Measurements from ENCODE around the gene SHLD2. TPM values are rescaled to one million over a fixed set of nuclear protein-coding genes. Genes with fewer than 3 reads are reported as not detected.
"Not testable (repeated sequence)": the region's sequence is repeated elsewhere in the genome, so short reads cannot be mapped to it uniquely, and the experiment has no call there.

SHLD2 gene
- total RNA-seq, 1 experiment from 2014 or later: 46.2 TPM

DNA sequence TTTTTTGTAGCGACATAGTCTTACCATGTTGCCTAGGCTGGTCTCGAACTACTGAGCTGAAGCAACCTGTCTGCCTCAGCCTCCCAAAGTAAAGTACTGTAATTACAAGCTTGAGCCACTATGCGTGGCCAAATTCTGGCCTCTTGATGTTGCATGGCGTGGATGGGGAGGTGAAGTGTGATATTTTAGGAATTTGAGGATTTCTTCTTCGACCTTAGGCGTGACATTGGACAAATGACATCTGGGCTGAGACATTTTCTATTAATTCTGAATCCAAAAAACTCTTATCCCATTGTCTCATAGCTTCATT is 48.1 kb downstream of the SHLD2 start:
- not testable (repeated sequence) for DNase-seq (ENCODE audit: low read depth in 1 of 2, low spot score in 2 of 2)

DNA sequence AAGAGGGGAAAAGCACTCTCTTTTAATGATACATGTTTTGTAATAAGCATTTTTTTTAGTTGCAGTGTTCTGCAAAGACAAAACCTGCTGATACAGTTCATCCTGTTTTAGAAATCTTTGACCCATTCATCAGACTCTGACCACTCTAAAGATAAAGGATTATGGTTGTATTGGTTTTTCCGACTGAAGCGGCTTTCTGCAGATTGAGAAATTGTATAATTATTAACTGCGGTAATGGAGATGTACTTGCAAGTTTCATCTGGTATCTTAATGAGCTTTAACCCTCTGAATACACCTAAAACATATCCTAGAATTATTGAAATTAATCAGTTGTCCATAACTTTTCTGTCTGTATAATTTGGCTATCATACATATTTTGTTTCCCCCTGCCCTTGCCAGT is 50.6 kb downstream of the SHLD2 start:
- DNase-seq (ENCODE audit: low read depth in 1 of 2, low spot score in 2 of 2); H3K27ac ChIP-seq; H3K9me3 ChIP-seq (replicated peaks); H3K27me3 ChIP-seq (replicated peaks); H3K4me3 ChIP-seq; H3K36me3 ChIP-seq; H3K4me1 ChIP-seq (replicated peaks): not testable (repeated sequence)

More for the DNA sequence above, 48.1 kb downstream of the SHLD2 start:
- H3K4me3 ChIP-seq; H3K9me3 ChIP-seq (replicated peaks); H3K36me3 ChIP-seq; H3K27ac ChIP-seq; H3K4me1 ChIP-seq (replicated peaks); H3K27me3 ChIP-seq (replicated peaks): not testable (repeated sequence)

DNA sequence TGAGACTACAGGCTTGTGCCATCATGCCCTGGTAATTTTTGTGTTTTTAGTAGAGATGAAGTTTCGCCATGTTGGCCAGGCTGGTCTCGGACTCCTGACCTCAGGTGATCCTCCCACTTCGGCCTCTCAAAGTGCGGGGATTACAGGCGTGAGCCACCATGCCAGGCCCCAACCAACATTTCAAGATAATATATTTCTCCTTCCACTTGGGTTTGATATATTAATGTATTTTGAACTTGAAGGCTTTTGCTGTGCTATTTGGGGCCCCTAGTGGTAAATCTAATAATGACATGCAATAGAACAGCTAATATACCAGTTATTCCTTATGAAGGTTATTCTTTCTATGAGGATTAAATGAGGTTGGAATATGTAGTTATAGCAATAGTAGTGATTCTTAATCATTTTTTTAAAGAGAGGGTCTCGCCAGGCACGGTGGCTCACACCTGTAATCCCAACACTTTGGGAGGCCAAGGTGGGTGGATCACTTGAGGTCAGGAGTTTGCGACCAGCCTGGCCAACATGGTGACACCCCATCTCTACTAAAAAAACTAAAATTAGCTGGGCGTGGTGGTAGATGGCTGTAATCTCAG is 54.1 kb downstream of the SHLD2 start:
- H3K4me3 ChIP-seq; H3K4me1 ChIP-seq (replicated peaks); H3K36me3 ChIP-seq; H3K27ac ChIP-seq; H3K9me3 ChIP-seq (replicated peaks); H3K27me3 ChIP-seq (replicated peaks); DNase-seq (ENCODE audit: low read depth in 1 of 2, low spot score in 2 of 2): not testable (repeated sequence)

DNA sequence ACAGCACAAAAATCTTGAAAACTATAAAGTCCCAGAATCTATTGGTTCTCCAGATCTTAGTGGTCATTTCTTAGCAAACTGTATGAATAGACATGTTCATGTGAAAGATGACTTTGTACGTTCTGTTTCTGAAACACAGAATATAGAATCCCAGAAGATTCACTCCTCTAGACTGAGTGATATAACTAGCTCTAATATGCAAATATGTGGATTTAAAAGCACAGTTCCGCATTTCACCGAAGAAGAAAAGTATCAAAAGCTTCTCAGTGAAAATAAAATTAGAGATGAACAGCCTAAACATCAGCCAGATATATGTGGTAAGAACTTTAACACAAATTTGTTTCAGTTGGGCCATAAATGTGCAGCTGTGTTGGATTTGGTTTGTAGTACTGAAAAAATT is 56.5 kb downstream of the SHLD2 start:
- not testable (repeated sequence) for H3K27ac ChIP-seq; H3K4me1 ChIP-seq (replicated peaks); H3K27me3 ChIP-seq (replicated peaks); H3K9me3 ChIP-seq (replicated peaks); H3K4me3 ChIP-seq; DNase-seq (ENCODE audit: low read depth in 1 of 2, low spot score in 2 of 2); H3K36me3 ChIP-seq

DNA sequence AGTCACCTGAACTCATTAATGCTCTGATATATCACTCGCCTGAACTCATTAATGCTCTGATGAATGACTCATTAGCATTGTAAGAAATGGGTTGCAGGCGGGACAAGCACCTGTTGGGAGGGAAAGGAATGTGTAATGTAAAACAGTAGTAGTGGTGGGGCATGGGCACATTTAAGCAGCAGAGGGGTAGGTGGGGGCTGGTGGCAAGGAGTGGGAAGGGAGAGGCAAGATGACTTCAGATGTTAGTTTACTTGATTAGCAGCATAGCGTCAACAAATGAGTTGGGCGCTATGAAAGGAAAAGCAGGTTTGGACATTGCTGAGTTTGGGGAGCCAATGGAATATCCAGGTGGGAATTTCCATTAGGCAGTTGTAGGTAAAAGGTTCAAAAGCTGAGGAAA is 61.8 kb downstream of the SHLD2 start:
- H3K27ac ChIP-seq; H3K4me1 ChIP-seq (replicated peaks); H3K4me3 ChIP-seq; H3K9me3 ChIP-seq (replicated peaks); H3K36me3 ChIP-seq; DNase-seq (ENCODE audit: low read depth in 1 of 2, low spot score in 2 of 2); H3K27me3 ChIP-seq (replicated peaks): not testable (repeated sequence)

DNA sequence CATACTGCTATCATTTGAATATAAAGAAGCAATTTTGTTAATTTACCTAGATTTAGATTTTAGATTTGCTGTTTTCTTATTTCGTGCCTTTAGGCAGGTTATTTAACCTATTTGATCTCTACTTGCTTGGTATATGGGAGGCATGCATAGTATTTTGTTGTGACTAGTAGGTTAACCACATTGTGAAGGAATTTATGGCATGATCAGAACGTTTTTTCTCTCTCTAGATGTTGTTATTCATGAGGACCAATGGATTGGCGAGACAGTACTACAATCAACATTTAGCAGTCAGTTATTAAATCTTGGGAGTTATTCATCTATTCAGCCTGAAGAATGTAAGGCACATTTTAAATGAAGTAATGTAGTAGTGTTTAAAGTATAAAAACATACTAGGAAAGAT is 62.8 kb downstream of the SHLD2 start:
- not testable (repeated sequence) for H3K27me3 ChIP-seq (replicated peaks); H3K27ac ChIP-seq; H3K36me3 ChIP-seq; H3K4me3 ChIP-seq; H3K9me3 ChIP-seq (replicated peaks); H3K4me1 ChIP-seq (replicated peaks)
- DNase-seq (ENCODE audit: low read depth in 1 of 2, low spot score in 2 of 2): peak in 1 of 2 experiments; percentile 55

DNA sequence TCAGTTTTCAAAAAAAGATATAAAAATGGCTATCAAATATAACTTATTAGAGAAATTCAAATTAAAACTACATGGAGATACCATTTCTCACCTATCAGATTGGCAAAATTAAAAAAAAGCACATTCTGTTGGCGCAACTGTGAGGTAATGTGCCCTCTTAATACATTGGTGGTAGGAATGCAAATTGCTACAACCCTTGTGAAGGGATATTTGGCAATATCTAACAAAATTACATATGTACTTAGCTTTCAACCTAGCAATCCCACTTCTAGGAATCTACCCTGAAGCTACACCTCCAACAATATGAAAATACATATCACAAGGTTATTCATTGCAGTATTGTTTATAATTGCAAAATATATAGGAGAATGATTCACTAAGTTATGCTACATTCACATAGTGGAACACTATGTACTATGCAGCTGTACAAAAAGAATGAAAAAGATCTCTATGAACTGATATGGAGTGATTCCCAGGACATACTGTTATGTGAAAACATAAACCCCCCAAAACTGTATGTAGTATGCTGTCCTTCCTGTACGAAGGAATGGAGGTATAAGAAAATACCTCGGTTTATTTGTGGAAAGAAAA is 67.8 kb downstream of the SHLD2 start:
- DNase-seq (ENCODE audit: low read depth in 1 of 2, low spot score in 2 of 2); H3K4me1 ChIP-seq (replicated peaks); H3K9me3 ChIP-seq (replicated peaks); H3K36me3 ChIP-seq; H3K27ac ChIP-seq; H3K27me3 ChIP-seq (replicated peaks); H3K4me3 ChIP-seq: not testable (repeated sequence)

DNA sequence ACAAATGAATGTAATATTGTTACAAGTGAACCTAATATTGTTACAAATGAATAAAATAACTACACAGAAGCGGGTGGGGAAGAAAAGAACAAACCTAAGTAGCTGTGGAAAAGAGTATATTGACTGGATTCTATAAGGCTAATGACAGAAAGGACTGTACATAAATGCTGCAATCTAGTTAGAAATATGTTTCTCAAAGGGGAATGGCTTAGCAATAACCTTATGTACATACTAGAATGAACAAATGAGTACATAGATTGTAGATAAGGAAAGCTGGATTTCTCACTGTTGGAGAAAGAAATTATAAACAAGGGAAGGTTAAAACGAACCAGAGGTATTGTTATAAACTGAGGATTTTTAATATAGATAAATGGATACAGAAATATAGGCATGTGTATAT is 68.4 kb downstream of the SHLD2 start:
- not testable (repeated sequence) for H3K36me3 ChIP-seq; H3K4me3 ChIP-seq; H3K9me3 ChIP-seq (replicated peaks); H3K4me1 ChIP-seq (replicated peaks); H3K27ac ChIP-seq; DNase-seq (ENCODE audit: low read depth in 1 of 2, low spot score in 2 of 2); H3K27me3 ChIP-seq (replicated peaks)

DNA sequence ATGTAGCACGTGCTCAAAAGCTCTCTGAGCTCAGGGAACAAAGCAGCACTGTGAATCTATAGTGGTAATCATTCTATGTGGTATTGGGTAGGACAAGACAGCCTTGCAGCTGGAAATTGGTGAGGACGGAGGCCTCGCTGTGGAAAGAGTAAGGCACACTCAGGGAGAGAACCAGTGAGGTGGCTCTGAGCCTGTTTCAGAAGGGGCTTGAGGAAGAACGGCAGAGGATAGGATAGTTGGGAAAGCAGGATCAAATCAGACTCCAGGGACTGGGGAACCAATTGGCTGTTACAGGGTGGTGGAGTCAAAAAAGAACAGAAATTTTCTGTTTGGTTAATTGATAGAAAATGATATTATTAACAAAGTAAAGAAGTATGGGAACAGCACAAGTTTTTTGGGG is 74.9 kb downstream of the SHLD2 start:
- not testable (repeated sequence) for H3K36me3 ChIP-seq; H3K27me3 ChIP-seq (replicated peaks); DNase-seq (ENCODE audit: low read depth in 1 of 2, low spot score in 2 of 2); H3K4me1 ChIP-seq (replicated peaks); H3K27ac ChIP-seq; H3K9me3 ChIP-seq (replicated peaks); H3K4me3 ChIP-seq

DNA sequence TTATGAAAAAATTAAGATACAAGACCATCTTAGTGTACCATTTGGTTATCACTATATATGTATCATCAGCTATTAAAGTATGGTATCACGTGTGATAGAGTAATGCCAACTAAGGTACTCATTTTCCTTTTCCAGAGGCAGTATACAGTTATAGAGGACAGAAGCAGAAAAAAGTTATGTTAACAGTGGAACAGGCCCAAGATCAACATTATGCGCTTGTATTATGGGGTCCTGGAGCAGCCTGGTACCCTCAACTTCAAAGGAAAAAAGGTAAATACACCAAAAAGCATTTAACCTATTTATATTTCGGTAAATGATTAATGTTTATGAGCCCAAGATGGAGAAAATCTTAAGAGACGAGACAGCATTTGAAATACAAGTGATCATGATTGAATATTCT is 75.7 kb downstream of the SHLD2 start:
- not testable (repeated sequence) for H3K36me3 ChIP-seq; H3K27me3 ChIP-seq (replicated peaks); H3K9me3 ChIP-seq (replicated peaks); H3K4me3 ChIP-seq; H3K4me1 ChIP-seq (replicated peaks); DNase-seq (ENCODE audit: low read depth in 1 of 2, low spot score in 2 of 2); H3K27ac ChIP-seq

DNA sequence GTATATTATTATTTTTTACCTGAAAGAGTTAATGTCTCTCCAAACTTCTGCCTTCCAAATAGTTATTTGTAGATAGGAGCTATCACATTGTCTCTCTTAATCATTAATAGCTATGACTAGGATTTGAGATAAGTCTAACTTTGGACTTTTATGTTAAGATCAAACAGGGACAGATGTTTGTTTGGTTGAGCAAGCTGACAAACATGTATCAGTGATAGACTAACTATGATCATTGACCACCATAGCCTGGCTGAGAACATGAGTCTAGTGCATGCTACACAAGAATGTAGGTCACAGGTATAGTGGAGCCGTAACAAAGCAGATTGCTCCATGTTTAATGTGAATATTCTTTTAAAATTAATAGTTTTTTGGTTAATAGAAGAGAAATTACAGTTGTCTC is 76.7 kb downstream of the SHLD2 start:
- H3K4me1 ChIP-seq (replicated peaks); H3K9me3 ChIP-seq (replicated peaks); H3K36me3 ChIP-seq; DNase-seq (ENCODE audit: low read depth in 1 of 2, low spot score in 2 of 2); H3K27me3 ChIP-seq (replicated peaks); H3K27ac ChIP-seq; H3K4me3 ChIP-seq: not testable (repeated sequence)

DNA sequence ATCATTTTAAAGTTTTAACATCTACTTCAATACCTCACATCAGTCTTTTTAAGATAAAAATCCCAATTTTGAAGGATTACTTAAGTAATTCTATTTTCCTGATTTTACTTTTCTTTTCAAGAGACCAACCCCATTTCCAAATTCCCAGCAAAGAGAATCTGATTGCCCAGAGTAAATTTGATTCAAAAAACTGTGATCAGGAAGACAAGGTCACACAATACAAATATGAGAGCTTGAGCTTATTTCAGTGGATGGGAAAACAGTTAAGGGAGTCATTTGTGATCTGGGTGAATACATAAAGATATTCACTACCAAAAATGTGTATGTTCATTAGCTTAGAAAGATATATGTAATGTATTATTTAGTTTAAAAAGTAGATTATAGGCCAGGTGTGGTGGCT is 77.2 kb downstream of the SHLD2 start:
- H3K27me3 ChIP-seq (replicated peaks); DNase-seq (ENCODE audit: low read depth in 1 of 2, low spot score in 2 of 2); H3K27ac ChIP-seq; H3K4me1 ChIP-seq (replicated peaks); H3K4me3 ChIP-seq; H3K9me3 ChIP-seq (replicated peaks); H3K36me3 ChIP-seq: not testable (repeated sequence)

DNA sequence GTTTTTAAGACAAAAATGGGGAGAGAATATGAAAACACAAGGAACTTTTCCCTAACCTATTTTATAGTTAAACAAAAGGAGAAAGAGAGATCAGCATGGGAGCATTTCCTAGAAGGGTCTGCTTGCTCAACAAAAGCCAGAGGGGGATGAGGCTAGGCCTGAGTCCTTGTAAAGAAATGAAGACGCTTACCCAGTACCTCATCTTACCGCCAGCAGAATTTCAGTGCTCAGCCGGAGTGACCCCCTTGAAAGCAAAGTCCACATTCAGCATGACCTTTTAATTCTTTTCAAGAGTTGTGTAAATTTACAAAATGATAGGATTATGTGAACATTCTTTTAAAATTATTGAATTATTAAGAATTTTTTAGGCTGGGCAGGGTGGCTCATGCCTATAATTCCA is 82.6 kb downstream of the SHLD2 start:
- H3K4me3 ChIP-seq; DNase-seq (ENCODE audit: low read depth in 1 of 2, low spot score in 2 of 2); H3K36me3 ChIP-seq; H3K9me3 ChIP-seq (replicated peaks); H3K27me3 ChIP-seq (replicated peaks); H3K27ac ChIP-seq; H3K4me1 ChIP-seq (replicated peaks): not testable (repeated sequence)

DNA sequence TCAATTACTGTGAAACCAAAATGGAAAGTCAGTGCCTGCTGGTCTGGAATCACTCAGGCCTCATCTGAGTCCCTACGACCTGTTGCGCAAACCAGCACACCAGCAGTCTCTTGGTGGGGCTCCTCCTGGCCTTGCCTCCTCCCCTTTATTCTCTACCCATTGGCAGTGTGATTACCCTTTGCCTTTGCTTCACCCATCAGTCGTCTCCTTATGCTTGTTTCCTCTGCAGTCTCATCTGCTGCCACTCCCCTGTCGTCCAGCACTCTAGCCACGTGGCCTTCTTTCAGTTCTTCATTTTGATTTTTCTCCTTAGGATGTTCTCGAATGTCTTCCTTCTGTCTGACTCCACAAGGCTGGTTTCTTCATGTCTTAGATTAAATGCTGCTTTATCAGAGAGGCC is 89.4 kb downstream of the SHLD2 start:
- H3K4me3 ChIP-seq; H3K4me1 ChIP-seq (replicated peaks); H3K36me3 ChIP-seq; DNase-seq (ENCODE audit: low read depth in 1 of 2, low spot score in 2 of 2); H3K27me3 ChIP-seq (replicated peaks); H3K27ac ChIP-seq; H3K9me3 ChIP-seq (replicated peaks): not testable (repeated sequence)

DNA sequence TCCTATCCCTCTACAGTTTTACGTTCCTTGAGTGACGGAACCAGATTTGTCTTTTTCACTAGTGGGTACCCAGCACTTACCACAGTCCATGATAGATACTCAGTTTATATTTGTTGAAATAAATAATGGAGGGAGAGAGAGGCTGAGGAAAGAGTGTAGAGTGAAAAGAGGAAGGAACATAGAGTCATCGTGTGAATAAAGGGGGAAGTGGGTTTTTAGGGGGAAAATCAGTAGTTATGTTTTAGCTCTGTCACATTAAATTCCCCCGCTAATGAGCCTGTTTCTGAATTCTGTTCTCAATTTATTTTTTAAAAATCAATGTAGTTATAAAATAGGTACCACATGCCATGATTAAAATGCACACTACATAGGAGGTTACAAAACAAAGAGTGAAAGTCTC is 91.0 kb downstream of the SHLD2 start:
- H3K9me3 ChIP-seq (replicated peaks); H3K27me3 ChIP-seq (replicated peaks); H3K4me1 ChIP-seq (replicated peaks); H3K36me3 ChIP-seq; DNase-seq (ENCODE audit: low read depth in 1 of 2, low spot score in 2 of 2); H3K4me3 ChIP-seq; H3K27ac ChIP-seq: not testable (repeated sequence)
